GM18861 (cell line): ENCODE results near the gene USP20.
"Not testable (repeated sequence)": the region's sequence is repeated elsewhere in the genome, so short reads cannot be mapped to it uniquely, and the experiment has no call there.

Experiments used
- ATAC-seq: cut with Tn5 transposase; IDR thresholded peaks from one replicate; pipeline ENCODE4 v1.9.1; 2021; ENCODE audit not compliant: unreplicated experiment

USP20 gene

DNA sequence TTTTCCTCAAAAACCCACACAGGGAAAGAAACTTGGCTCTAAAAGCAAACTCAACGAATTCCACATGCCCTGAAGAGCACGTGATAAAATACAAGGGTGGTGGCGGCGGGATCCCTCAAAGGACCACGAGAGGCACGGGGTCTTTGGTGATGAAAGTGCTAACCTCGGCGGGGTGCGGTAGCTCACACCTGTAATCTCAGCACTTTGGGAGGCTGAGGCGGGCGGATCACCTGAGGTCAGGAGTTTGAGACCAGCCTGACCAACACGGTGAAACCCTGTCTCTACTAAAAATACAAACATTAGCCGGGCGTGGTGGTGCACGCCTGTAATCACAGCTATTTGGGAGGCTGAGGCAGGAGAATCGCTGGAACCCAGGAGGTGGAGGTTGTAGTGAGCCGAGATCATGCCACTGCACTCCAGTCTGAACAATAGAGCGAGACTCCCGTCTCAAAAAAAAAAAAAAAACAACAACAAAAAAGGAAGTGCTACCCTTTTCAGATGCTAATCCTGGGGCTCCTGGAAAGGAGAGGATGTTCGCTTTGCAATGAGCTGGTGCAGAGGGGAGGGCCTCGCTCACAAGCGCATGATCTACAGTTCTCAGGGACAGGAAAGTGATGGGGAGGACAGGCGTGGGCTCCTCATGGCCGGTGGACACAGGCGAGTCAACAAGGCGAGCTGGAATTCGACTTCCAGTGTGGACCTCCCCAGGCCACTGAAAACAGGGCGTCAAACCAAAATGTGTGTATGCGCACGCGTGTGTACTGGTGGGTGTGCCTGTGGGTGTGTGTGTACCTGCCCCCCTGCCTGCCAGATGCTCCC, 54.1 kb downstream of the USP20 start:
- no peak for ATAC-seq

DNA sequence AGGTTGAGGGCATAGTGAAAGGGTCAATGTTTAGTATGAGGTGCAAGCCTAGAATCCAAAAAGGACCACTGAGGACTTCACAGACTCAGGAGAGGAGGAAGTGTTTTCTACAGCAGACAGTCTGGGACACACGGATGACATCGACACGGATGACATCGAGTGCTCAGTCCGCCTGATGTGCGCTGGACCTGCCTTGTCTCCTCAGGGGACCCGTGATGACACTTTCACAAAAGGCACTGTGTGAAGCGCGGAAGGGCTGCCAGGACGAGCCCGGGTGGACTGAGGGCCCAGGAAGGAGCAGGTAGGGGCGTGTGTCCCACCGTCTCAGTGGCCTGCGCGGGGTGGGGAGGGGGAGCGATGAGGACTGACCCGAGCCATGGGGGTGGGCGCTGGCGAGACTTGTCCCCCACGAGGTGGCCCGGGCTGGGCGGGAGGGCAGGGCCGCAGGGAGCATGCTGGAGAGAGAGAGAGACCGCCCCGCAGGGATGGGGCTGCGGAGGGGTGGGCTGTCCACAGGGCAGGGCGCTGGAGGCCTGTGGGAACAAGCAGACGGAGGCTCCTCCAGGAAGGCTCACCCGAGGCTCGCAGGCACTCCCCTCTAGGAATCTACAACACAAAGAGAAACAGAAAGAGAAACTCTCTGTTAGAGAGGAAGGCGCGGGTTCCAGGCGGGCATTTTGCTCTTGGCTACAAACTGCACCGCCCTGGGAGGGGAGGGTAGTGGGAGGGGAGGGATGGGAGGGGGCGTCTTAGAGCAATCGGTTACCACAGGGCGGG, 54.9 kb downstream of the USP20 start:
- ATAC-seq, result no peak

DNA sequence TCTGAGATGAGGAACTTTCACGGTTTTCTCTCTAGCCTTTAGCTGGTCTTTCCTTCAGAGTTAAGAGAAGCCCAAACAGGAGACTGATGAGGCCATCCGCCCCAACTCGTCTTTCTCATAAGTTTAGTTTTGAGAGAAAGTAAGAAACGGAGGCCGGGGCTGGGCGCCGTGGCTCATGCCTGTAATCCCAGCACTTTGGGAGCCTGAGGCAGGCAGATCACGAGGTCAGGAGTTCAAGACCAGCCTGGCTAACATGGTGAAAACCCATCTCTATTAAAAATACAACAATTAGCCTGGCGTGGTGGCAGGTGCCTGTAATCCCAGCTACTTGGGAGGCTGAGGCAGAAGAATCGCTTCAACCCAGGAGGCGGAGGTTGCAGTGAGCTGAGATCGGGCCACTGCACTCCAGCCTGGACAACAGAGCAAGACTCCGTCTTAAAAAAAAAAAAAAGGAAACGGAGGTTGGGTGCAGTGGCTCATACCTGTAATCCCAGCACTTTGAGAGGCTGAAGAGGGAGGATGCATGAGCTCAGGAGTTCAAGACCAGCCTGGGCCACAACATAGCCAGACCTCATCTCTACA, 55.6 kb downstream of the USP20 start:
- not testable (repeated sequence) for ATAC-seq

DNA sequence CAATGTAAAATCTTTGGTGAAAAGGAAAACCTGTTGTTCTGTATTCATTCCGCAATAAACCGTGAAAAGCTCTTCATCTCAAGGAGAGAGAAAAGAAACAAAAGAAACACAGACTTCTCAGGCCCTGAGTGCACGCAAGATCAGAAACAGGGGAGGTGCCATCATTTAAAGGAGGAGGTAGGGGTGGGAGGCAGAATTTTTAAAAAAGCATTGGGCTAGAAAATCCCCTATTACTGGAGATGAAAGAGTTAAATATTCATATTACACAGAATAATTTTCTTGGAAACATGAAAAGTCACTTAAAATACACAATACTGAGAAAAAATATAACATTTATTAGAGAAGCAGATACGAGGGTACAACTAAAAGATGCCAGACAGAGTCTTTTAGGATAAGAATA, 56.3 kb downstream of the USP20 start:
- ATAC-seq, result no peak

DNA sequence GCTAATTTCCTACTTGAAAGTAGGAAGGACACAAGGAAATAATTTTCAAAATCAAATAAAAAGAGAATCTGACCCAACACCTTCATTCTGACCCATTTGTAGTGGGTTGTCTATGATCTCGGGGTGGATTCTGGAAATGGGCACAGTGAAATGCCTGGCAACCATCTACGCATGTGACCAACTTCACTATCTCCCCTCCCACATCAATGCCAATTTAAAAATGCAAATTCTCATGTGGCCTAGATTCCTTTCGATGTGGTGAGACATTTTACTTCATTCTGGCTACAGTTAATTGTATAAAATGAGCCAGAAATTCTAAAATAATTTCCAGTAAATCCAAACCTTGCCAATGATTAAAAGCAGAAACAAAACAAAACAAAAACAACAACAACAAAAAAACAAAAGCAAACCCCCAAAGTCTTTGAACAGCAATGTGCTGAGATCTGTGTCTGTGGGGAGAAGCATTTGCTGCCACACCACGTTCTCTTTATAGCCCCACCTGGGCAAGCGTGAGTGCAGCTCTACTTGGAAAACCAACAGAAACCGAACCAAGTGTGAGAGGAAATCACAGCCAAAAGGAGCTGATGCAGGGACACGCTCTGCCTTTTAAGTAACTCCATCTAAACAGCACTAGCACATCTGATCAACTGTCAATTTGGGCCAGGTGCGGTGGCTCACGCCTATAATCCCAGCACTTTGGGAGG, 59.0 kb downstream of the USP20 start:
- no peak for ATAC-seq

DNA sequence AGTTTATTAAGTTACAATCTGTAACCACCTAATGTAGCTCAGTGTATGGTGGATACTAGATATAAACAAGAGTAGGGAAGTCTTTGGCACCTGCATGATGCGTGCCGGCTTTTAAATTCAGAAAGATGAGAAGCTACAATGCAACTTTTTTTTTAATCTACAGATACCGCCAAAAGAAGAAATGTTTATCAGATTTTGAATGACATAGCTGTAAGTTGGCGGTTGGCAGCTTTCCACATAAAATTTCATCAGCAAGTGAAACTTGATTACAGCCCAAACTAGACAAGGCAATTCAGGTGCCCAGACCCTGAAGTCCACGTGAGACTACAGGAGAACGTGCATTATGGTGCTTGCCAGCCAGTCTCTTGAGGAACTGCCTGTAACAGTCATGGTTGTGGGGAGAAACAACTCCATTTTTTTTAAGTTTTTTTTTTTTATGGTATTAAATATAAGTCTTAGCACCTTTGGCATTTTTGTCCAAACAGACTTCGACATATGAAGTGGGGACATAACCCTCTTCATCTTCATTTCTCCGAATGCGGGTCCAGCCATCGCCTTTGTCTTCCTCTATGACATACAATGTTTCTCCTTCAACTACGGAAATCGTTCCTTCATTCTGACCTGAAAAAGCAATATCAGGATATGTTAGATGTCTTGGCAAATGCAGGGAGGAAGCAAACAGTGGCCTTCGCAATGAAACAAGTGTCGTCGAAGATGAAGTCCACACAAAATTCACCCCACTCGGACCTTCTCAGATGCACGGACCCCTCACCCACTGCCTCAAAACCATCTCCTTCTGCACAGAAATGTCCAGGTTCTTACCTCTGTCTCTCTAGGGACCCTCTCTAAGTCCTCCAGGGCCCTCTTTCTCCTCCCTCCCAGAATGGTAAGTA, 60.4 kb downstream of the USP20 start:
- no peak for ATAC-seq

DNA sequence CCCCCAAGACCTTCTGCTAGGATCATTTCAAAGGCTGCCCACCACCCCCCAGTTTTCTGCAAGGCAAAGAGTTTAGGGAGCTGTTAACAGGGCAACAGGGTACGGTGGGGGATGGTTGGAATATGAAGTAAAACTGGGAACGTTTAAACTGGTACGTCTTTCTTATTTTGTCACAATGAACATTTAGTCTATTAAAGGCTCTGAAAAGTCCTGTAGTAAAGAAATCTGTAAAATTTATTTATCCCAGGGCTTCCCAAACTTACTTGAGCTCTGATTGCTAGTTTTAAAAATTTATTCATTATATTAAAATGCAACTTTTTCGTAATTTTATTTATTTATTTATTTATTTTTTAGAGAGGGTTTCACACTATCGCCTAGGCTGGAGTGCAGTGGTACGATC, 62.0 kb downstream of the USP20 start:
- no peak for ATAC-seq

DNA sequence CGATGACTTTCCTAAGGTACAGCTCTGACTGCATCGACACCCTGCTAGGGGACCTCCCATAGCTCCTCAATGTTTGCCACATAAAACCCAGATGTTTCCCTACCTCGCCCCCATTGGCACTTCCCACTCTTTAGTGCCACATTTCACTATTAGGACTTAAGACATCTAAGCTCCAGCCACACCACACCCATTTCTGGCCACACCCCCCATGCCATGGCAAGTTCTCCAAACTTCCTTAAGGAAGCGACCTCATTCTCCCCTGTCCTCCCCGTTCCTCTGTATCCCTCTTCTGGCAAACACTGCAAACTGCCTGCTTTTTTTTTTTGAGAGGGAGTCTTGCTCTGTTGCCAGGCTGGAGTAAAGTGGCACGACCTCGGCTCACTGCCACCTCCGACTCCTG, 62.9 kb downstream of the USP20 start:
- no peak for ATAC-seq

DNA sequence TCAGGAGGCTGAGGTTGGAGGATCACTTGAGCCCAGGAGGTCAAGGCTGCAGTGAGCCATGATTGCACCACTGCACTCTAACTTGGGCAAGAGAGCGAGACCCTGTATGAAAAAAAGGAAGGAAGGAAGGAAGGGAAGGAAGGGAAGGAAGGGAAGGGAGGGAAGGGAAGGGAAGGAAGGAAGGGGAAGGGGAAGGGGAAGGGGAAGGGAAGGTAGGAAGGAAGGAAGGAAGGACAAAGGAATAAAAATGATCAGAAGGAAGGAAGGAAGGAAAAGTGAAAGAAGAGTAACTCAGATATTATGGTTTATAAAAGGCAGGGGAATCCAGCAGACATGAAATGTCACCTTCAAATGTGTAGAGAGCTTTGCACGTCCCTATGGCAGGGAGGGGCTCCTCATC, 64.4 kb downstream of the USP20 start:
- no peak for ATAC-seq

DNA sequence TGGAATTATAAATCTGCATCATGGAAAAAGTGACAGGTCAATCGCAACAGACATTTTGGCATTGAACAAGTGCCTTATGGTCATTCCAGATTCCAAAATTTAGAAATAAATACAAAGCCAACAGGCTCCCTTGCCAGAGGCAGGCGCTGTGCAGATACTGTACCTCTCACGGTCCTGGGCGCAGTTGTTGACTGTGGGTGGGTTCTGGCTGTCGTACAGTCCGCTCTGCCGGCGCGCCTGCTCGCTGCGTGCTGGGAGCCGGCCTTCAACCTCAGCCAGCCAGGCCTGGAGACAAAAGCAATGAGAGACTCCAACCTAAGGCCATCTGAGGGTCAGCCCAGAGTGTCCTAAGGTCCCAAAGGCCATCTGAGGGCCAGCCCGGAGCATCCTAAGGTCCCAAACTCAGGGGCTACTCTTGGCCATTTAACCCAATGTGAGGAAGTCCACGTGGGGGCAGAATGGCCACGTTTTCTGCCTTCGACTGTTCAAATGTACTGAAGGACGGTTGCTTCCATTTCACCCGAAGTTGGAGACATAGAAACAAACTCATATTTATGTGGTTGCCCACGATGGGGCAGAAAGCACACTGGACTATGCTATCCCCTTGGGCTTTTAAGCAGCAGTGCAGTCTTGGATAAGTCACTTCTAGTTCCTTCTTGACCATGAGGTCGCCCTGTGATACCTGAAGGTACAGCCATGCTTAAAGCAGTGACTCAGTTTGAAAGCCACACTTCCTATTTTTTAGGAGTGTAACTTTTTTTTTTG, 65.2 kb downstream of the USP20 start:
- ATAC-seq, result peak; percentile 92

DNA sequence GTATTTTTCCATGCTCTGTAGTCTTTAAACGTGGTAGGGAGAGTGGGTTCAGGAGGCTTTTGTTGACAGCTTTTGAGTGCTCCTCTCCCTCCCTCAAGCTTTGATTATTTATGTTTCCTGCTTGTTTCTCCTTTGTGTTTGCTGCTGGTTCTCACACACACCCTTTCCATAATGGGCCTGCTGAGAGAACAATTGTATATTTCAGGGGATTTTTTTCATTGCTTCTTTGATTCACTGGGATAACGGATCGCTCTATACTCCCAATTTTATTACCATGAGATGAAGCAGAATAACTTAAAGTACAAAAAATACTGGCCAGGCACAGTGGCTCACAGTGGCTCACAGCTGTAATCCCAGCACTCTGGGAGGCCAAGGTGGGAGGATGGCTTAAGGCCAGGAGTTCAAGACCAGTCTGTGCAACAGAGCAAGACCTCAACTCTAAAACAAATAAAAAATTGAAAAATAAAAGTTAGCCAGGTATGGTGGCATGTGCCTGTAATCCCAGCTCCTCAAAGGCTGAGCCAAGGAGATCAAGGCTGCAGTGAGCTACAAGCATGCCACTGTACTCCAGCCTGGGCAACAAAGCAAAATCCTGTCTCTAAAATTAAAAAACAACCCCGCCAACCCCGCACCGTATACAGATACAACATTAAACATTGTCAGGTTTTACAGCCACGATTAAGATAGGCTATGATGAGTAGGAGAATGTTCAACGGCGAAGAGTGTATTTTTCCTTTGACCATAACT, 66.9 kb downstream of the USP20 start:
- no peak for ATAC-seq

DNA sequence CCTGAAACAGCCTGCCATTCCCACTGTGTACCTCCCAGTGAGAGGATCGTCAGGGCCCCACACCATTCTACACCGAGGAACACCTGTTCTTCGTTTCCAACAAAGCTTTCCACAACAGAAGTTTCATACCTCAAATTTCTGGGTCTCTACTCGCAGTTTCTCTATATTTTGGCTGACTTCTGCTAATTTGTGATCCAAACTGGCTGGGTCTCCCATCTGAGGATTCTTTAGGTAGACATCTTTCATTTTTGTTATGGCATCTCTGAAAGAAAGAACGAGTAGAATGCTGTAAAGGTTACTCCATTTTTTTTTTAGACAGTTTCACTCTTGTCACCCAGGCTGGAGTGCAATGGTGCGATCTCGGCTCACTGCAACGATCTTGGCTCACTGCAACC, 67.5 kb downstream of the USP20 start:
- ATAC-seq, result no peak

DNA sequence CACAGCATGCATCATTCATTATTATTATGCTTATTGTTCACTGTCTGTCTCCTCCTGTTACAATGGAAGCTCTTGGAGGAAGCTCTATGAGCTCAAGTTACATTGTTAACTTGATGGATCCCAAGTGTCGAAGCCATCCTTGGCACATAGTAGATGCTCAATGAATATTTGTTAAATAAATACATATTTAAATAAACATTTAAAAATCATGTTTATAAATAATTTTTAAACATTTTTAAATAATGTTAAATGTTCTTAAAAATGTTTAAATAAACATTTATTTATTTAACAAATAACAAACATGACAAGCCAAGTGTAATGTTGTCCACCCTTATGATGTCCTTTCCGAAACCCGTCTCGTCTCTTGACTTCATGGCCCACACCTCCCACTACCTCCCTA, 69.5 kb downstream of the USP20 start:
- ATAC-seq, result no peak

DNA sequence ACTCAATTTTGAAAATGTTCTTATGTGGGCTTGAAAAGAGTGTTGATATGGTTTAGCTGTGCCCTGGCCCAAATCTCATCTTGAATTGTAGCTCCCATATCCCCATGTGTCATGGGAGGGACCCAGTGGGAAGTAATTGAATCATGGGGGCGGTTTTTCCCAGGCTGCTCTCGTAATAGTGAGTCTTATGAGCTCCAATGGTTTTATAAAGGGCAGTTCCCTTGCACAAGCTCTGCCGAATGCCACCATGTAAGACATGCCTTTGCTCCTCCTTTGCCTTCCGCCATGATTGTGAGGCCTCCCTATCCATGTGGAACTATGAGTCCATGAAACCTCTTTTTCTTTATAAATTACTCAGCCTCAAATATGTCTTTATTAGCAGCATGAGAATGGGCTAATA, 71.0 kb downstream of the USP20 start:
- ATAC-seq, result no peak

DNA sequence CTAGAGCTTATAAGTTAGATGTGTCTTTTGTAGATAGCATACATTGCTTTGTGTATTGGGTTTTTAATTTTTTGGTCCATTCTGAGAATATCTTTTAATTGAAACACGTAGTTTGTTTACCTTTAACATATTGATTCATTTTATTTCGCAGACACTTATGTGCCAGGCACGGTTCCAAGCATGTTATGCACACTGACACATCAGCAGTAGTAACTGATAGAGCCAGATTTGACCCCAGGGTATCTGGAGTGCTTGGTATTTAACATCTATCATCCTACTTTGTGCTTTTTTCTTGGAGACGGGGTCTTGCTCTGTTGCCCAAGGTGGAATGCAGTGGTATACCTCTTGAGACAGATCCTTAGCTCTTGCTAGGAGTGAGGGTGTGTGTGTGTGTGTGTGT, 71.9 kb downstream of the USP20 start:
- ATAC-seq, result no peak

DNA sequence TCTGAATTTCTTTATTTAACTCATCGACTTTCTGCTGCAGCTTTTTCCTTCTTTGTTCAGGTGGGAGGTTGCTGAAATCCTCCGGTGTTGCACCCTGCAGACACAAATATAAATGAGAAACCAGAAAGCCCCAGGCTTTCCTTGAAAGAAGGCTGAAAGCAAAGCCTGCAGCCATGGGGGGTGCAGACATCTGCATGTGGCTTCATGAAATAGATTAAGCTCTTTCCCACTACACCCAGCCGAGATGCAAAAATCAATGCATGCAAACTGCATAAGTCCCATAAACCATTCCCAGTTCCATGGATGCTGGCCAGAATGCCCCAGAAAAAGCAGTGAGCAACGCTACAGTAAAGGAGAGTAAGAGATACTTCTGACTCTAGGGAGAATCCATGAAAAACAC, 73.6 kb downstream of the USP20 start:
- ATAC-seq, result no peak

DNA sequence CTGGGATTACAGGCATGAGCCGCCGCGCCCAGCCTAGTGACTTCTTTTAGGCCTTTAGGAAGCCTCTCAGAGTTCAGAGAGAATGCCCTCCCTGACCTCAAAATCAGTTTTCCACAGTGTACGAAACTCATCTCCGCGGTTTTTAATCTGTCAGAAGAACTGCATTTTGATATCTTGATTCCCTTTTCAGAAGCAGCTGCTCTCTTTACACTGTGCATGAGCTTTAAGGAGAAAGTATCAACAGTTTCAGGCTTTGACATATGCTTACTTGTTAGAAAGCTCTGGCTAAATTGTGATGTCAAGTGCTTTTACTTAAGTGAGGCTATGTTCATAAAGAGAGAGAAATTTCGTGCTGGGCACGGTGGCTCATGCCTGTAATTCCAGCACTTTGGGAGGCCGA, 74.6 kb downstream of the USP20 start:
- ATAC-seq, result no peak

DNA sequence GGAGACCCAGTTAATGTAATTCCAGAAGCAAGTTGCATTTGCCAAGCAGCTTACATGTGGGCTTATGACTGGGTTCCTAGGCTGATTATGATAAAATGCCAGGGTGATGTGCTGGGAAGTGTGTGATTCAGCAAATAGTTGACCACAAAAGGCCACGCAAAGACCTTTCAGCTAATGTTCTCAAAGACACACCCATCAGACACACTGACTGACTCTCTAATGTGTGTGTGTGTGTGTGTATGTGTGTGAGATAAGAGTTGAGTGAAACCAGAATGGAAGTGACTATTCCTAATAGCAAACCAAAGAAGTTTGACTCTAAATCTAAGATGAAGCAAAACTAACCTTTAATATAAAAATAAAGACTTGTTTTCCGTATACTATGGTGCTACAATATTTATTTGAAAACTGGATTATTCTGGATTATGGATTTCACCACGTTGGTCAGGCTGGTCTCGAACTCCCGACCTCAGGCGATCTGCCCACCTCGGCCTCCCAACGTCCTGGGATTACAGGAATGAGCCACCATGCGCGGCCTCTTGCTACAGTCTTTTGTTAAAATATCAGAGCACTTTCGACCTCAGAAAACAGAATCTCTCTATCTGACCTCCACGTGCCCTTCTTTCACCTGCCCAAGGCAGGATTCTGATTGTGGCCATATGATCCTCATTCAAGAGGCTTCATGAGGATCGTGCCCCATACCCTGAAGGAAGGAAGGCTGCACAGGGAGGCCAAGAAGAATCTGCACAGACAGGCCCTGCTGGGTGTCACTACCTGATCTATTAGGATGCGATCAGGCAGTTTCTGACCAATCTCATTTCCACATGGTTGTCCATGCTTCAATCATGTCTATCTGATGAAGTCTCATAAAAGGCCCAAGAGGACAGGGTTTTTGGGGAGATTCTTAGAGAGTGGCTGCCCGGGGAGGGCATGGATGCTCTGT, 75.6 kb downstream of the USP20 start:
- no peak for ATAC-seq
